ENCODE data around the gene CDYL. TPM values are rescaled to one million over a fixed set of nuclear protein-coding genes. Genes with fewer than 3 reads are reported as not detected.

The CDYL gene
- total RNA-seq, 1 donor from 2014 or later: 40.5 TPM

- H3K36me3 ChIP-seq: no peaks in the 10 kb centered on the region
- H3K27me3 ChIP-seq (ENCODE audit: low read depth): no peaks in the 10 kb centered on the region
- peak overlapping the region; percentile 78 for H3K27ac ChIP-seq
- intact Hi-C loops (cut with DNase I): no loop called here
- H3K9me3 ChIP-seq: no peaks in the 10 kb centered on the region
- no peak for TF ChIP-seq CTCF (IDR thresholded peaks at IDR 0.05)
- no peak for DNase-seq
- H3K4me1 ChIP-seq: peaks cover 36% of the 10 kb centered on the region
- ATAC-seq: no peak
- H3K4me3 ChIP-seq: peak overlapping the region; percentile 69
These were observed 1.3 kb downstream of the CDYL start for GRCh38 chr6:4777394-4777935.

- H3K27ac ChIP-seq: no peak overlapping the region
- intact Hi-C loops (cut with DNase I): no loop called here
- H3K4me1 ChIP-seq: peaks cover 41% of the 10 kb centered on the region
- no peaks in the 10 kb centered on the region for H3K9me3 ChIP-seq
- H3K4me3 ChIP-seq: peak overlapping the region; percentile 69
- no peaks in the 10 kb centered on the region for H3K36me3 ChIP-seq
- no peak for DNase-seq
- no peak for ATAC-seq
- H3K27me3 ChIP-seq (ENCODE audit: low read depth): no peaks in the 10 kb centered on the region
- no peak for TF ChIP-seq CTCF (IDR thresholded peaks at IDR 0.05)
These were observed 1.9 kb downstream of the CDYL start for GRCh38 chr6:4778086-4778485.

- DNase-seq (no peak), ATAC-seq (no peak)
- H3K36me3 ChIP-seq: no peaks in the 10 kb centered on the region
- H3K9me3 ChIP-seq: no peaks in the 10 kb centered on the region
- H3K4me1 ChIP-seq: peaks cover 42% of the 10 kb centered on the region
- H3K4me3 ChIP-seq: no peak overlapping the region
- no peak for TF ChIP-seq CTCF (IDR thresholded peaks at IDR 0.05)
- intact Hi-C loops (cut with DNase I): no loop called here
- H3K27me3 ChIP-seq (ENCODE audit: low read depth): no peaks in the 10 kb centered on the region
- no peak overlapping the region for H3K27ac ChIP-seq
These were observed 4.2 kb downstream of the CDYL start for GRCh38 chr6:4780360-4780812.

- Histone ChIP-seq H3K9me3 (no peaks in the 10 kb centered on the region), H3K27ac (no peak overlapping the region), H3K4me1 (peaks cover 43% of the 10 kb centered on the region), H3K27me3 (ENCODE audit: low read depth) (no peaks in the 10 kb centered on the region), H3K4me3 (no peak overlapping the region), H3K36me3 (no peaks in the 10 kb centered on the region)
- DNase-seq (no peak), ATAC-seq (no peak)
- intact Hi-C loops (cut with DNase I): no loop called here
- TF ChIP-seq CTCF (IDR thresholded peaks at IDR 0.05): no peak
These were observed 5.2 kb downstream of the CDYL start for GRCh38 chr6:4781426-4781825.

- intact Hi-C loops (cut with DNase I): no loop called here
These were observed 5.9 kb downstream of the CDYL start for GRCh38 chr6:4781967-4782575.

More at GRCh38 chr6:4781967-4782575, 5.9 kb downstream of the CDYL start:
- no peak for TF ChIP-seq CTCF (IDR thresholded peaks at IDR 0.05)
- Histone ChIP-seq H3K27ac (no peak overlapping the region), H3K9me3 (no peaks in the 10 kb centered on the region), H3K27me3 (ENCODE audit: low read depth) (no peaks in the 10 kb centered on the region), H3K4me3 (no peak overlapping the region), H3K36me3 (no peaks in the 10 kb centered on the region), H3K4me1 (peaks cover 43% of the 10 kb centered on the region)
- DNase-seq (no peak), ATAC-seq (no peak)
